ENCODE data around the gene VAPA. TPM values are rescaled to one million over a fixed set of nuclear protein-coding genes. Genes with fewer than 3 reads are reported as not detected.
"Not testable (repeated sequence)": the region's sequence is repeated elsewhere in the genome, so short reads cannot be mapped to it uniquely, and the experiment has no call there.

VAPA gene
- total RNA-seq, 1 donor from 2014 or later = 271 TPM

DNA sequence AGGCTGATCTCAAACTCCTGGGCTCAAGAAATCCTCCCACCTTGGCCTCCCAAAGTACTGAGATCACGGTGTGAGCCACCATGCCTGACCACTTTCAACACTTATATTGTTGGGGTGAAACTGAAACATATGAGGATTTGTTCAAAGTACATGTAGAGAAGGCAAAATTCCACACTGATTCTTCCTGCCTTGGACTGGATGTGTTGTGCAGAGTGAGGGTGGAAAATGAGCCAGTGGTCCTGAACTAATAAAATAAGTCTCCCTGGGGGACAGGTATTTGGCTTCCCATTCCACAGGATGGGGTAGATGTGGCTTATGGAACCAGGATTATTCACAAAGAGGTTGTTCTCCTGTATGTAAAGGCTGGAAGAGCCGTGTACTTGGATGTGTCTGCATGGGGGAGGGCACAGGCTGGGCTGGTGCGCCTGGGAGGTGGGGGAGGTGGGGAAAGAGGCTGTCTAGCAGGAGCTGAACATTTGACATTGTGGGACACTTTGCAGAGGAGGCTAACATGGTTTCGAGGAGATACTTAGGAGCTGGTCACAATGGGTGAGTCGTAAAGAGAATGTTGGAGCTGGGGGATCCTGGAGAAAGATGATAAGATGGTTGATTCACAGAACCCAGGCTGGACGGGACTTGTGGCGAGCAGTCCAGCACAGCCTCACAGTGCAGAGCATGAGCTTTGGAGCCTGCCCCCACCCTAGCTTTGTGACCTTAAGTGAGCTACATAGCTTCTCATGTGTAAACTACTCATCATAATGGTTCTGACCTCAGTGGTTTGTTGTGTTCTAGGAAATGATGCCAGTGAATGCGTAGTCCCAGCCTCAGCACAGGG is 28.4 kb upstream of the VAPA start, which contains the start of gene TXNDC2:
Gene TXNDC2 (plus strand): TSS at position 804 of the 835 bp plus-strand sequence. CDS start 708 bp downstream, outside the sequence.
- DNase-seq (ENCODE audit: low read depth, low spot score) = no peak

DNA sequence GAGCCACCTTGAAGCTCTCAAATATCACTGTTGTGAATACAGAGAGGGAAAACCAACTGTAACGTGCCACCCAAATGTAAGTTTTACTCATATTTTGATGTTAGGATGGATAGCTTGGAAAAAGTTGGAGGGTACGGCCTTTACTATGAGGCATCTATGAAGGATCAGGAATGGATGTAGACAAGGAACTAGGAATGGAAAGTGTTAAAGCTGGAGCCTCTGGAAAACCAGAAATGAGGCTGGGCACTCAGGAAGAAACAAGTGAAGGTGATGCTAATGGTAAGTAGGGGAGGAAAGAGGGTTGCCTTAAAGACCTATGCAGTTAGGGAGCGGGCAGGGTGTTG is 27.8 kb upstream of the VAPA start:
- DNase-seq (ENCODE audit: low read depth, low spot score) = no peak

- no peak for DNase-seq (ENCODE audit: low read depth, low spot score)
Measured at GRCh38 chr18:9887992-9888391, 25.8 kb upstream of the VAPA start.

DNA sequence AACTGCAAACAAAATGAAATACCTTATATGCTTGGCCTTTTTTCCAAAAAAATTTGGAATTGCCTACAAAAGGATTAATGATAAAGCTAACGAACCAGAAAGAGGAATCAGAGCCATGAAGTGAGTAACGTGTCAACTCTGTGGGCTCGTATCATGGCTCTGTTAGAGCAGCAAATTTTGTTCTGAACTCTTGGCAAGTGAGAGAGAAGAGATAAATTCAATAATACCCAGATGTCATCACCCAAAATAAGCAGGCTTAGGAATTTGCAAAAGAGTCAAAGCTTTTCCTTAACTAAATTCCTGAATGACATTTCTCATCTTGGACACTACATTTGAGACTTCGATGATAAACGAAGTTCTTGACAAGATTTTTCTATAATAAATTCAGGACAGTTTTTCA is 23.6 kb upstream of the VAPA start:
- no peak for DNase-seq (ENCODE audit: low read depth, low spot score)

- DNase-seq (ENCODE audit: low read depth, low spot score) = no peak
Measured at GRCh38 chr18:9890957-9891356, 22.9 kb upstream of the VAPA start.

DNA sequence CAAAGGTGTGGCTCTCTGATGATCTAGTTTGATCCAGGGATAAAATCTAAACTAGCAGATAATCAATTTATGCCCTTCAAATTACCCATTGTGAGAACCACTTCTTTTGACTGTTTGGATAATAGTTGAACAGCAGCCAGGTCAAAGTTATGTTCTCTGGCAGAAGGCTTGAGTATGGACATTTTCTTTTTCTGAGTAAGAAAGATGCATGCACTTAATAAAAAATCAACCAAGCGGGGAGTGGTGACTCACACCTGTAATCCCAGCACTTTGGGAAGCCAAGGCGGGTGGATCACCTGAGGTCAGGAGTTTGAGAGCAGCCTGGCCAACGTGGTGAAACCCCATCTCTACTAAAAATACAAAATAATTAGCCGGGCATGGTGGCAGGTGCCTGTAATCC is 22.3 kb upstream of the VAPA start:
- DNase-seq (ENCODE audit: low read depth, low spot score) = not testable (repeated sequence)

DNA sequence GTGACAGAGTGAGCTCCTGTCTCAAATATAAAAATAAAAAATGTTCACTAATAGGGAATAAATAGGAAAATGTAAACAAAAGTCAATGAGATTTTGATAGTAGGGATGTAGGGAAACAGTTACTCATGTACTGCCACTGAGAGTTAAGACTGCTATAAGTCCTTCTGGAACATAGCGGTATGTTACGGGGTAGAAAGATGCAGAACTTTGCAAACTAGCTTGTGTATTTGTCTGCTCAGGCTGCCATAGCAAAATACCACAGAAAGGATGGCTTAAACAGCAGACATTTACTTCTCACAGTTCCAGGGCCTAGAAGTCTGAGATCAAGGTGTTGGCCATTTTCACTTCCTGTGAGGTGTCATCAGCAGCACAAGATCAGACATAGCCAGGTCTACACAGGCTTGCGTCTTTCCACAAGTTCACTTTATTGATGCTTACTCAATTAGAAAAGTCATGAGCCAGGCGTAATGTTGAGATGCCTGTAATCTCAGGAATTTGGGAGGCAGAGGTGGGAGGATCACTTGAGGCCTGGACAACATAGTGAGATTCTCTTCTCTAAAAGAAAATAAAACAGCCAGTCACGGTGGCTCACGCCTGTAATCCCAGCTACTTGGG is 19.3 kb upstream of the VAPA start:
- no peak for DNase-seq (ENCODE audit: low read depth, low spot score)

- DNase-seq (ENCODE audit: low read depth, low spot score) = no peak
Measured at GRCh38 chr18:9897129-9897528, 16.7 kb upstream of the VAPA start.

DNA sequence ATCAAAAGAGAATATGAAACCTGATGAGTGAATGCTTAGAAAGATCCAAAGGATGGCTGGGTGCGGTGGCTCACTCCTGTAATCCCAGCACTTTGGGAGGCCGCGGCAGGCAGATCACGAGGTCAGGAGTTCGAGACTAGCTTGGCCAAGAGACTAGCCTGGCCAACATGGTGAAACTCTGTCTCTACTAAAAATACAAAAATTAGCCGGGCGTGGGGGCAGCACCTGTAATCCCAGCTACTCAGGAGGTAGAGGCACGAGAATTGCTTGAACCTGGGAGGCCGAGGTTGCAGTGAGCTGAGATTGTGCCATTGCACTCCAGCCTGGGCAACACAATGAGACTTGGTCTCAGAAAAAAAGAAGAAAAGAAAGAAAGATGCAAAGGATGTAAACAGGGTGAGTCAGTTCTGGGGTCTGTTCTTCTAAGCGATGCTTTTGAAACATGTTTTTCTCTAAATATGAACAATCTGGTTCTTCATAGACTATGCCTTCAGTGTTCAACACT is 16.0 kb upstream of the VAPA start:
- not testable (repeated sequence) for DNase-seq (ENCODE audit: low read depth, low spot score)

GRCh38 chr18:9898792-9899549 is 14.8 kb upstream of the VAPA start:
- no peak for DNase-seq (ENCODE audit: low read depth, low spot score)

DNA sequence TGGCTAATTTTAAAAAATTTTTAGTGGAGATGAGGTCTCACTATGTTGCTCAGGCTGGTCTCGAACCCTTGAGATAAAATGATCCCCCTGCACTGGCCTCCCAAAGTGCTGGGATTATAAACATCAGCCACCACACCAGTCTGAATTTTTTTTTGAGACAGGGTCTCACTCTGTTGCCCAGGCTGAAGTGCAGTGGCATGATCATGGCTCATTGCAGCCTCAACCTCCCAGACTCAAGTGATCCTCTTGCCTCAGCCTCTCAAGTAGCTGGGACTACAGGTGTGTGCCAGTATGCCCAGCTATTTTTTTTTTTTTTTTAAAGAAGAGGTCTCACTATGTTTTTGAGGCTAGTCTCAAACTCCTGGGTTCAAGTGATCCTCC is 14.3 kb upstream of the VAPA start:
- not testable (repeated sequence) for DNase-seq (ENCODE audit: low read depth, low spot score)

DNA sequence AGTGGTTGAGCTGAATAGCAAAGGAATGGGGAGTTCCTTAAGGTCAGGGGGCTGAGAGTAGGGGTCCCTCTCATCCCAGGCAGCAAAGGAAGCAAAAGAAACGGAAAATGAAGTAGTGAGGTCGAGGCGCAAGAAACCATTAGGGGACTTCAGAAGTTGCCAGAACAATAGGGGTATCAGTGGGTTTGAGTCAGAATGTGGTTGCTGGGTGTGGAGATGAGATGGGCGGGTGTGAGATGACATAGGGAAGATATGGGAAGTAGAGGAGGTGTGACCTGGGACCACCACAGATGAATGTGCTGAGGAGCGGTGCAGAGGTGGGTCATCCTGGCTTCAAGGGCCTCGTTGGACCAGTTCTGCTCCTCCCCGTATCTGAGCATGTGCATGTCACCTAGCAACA is 13.1 kb upstream of the VAPA start:
- DNase-seq (ENCODE audit: low read depth, low spot score) = no peak

DNA sequence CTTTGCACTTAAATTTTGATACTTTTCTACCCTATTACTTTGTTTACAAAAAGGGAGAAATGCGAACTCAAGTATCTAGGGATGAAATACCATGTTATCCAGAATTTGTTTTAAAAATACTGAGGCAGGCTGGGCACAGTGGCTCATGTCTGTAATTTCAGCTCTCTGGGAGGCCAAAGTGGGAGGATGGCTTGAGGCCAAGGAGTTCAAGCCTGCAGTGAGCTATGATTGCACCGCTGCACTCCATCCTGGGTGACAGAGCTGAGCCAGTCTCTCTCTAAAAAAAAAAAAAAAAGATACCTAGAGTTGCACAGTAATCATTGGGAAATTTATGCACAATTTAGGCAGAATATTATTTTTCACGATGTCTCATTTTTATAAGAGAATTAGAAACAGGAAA is 12.4 kb upstream of the VAPA start:
- no peak for DNase-seq (ENCODE audit: low read depth, low spot score)

GRCh38 chr18:9902264-9902663 is 11.6 kb upstream of the VAPA start:
- DNase-seq (ENCODE audit: low read depth, low spot score) = not testable (repeated sequence)

DNA sequence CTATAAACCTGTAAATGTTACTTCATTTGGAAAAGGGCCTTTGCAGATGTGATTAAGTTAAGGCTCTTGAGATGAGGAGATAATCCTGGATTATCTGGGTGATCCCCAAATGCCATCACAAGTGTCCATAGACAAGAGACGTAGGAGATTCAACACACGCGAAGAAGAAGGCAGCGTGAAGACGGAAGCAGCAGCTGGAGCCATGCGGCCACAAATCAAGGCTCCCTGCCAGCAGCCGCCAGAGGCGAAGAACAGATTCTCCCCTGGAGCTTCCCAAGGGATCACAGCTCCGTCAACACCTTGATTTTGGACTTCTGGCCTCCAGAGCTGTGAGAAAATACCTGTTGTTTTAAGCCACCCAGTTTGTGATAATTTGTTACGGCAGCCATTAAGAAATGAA is 11.0 kb upstream of the VAPA start:
- DNase-seq (ENCODE audit: low read depth, low spot score) = no peak

- no peak for DNase-seq (ENCODE audit: low read depth, low spot score)
Measured at GRCh38 chr18:9905401-9905922, 8.4 kb upstream of the VAPA start.

- no peak for DNase-seq (ENCODE audit: low read depth, low spot score)
Measured at GRCh38 chr18:9906481-9906880, 7.3 kb upstream of the VAPA start.

DNA sequence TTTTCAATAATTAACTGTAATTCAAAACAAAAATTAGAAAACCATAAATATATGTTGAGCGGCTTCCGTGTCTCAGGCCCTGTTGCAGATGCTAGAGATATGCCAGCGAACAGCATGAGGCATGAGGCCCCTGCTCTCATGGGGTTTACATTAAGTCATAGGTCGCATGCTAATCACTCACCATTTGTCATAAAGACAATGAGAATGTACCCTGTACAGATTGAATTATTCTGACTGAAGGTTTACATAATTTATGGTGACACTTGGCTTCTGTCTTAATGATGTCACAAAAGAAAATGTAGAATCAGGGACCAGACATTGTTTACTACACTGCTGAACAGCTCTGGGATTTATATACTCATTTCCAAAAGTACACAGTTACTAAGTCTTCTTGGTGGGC is 5.9 kb upstream of the VAPA start:
- DNase-seq (ENCODE audit: low read depth, low spot score) = no peak

DNA sequence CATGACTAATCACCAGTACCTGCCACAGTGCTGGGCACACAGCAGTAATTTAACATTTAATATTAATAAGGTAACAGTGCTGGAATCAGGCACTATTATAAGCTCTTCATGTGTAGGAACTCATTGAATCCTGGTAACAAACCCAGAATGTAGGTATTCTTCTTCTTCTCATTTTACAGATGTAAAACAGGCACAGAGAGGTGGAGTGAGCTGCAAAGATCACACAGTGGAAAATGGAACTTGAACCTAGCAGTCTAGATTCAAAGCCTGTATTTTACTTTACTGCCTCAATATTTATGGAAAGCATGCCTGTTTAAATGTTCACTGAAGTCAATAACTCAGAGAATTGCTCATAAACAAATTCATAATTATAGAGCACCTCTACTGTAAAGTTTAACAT is 3.7 kb upstream of the VAPA start:
- DNase-seq (ENCODE audit: low read depth, low spot score) = no peak

DNA sequence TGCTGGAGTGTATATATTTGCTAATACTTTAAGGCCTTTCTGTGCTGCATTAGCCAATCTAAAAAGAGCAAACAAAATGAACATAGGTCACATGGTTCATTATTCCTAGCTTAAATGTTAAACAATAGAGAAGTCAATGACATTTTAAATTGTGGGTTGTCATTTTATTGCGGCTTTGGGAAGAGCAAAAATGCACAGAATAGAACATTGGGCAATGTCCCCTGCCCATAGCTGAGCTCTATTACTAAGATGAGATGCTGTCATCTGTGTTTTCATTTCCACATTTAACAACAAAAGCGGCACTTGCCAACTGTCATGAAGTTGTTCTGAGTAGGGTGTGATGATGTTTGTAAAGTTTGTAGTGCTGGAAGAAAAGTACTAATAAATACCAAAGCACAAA is 3.2 kb upstream of the VAPA start:
- no peak for DNase-seq (ENCODE audit: low read depth, low spot score)

GRCh38 chr18:9911226-9911625 is 2.6 kb upstream of the VAPA start:
- no peak for DNase-seq (ENCODE audit: low read depth, low spot score)

DNA sequence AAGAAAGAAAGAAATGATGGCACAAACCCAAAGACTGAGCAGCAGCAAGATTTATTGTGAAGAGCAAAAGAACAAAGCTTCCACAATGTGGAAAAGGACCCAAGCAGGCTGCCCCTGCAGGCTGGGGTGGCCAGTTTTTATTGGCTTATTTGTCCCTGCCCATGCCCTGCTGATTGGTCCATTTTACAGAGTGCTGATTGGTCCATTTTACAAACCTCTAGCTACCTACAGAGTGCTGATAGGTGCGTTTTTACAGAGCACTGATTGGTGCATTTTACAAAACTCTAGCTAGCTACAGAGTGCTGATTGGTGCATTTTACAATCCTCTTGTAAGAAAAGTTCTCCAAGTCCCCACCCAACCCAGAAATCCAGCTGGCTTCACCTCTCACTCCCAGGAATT is 1.5 kb upstream of the VAPA start:
- not testable (repeated sequence) for DNase-seq (ENCODE audit: low read depth, low spot score)

Measured in pulmonary artery endothelial cell (primary cell).